ENCODE data around the gene SNX24. TPM values are rescaled to one million over a fixed set of nuclear protein-coding genes. Genes with fewer than 3 reads are reported as not detected.
A peak's percentile ranks its signal among the peaks of the same experiment; 100 is the strongest.

SNX24 gene
- total RNA-seq, 4 donors from 2014 or later = 12.5 to 16.4 (median 13.9) TPM

GRCh38 chr5:122937914-122938313, 92.5 kb downstream of the SNX24 start:
- intact Hi-C loops (cut with DNase I) = no loop called here
- DNase-seq (ENCODE audit: extremely low spot score) = no peak
- Histone ChIP-seq H3K9me3 (no peaks in the 10 kb centered on the region), H3K36me3 (no peaks in the 10 kb centered on the region), H3K4me3 (no peak overlapping the region), H3K4me1 (peaks cover 9 to 26% (median 22%) of the 10 kb centered on the region in 4 donors), H3K27ac (replicated peaks in 1 of 4) (no peak overlapping the region), H3K27me3 (no peaks in the 10 kb centered on the region)
- WGBS = 47% methylated on average over 3 of the region's 4 CpGs
- TF ChIP-seq EP300 (IDR thresholded peaks at IDR 0.05) (no peak), POLR2AphosphoS5 (IDR thresholded peaks at IDR 0.05) (peak in 1 of 2 donors; percentile 11)

- H3K27ac ChIP-seq (replicated peaks in 1 of 4) = no peak overlapping the region
- WGBS = 99% methylated on average over 3 of the region's 3 CpGs
- intact Hi-C loops (cut with DNase I) = no loop called here
Observed at GRCh38 chr5:122940890-122941289, 95.5 kb downstream of the SNX24 start.

GRCh38 chr5:122941737-122942136, 96.3 kb downstream of the SNX24 start:
- WGBS = 91% methylated on average over 2 of the region's 2 CpGs
- H3K27ac ChIP-seq (replicated peaks in 1 of 4) = no peak overlapping the region
- H3K4me3 ChIP-seq = no peak overlapping the region
- no peak for DNase-seq (ENCODE audit: extremely low spot score)
- no peaks in the 10 kb centered on the region for H3K9me3 ChIP-seq
- intact Hi-C loops (cut with DNase I) = no loop called here
- H3K36me3 ChIP-seq = no peaks in the 10 kb centered on the region
- TF ChIP-seq POLR2A (IDR thresholded peaks at IDR 0.05; ENCODE audit: low read depth) (no peak), CTCF (IDR thresholded peaks at IDR 0.05) (no peak), POLR2AphosphoS5 (IDR thresholded peaks at IDR 0.05) (no peak), EP300 (IDR thresholded peaks at IDR 0.05) (no peak)
- H3K4me1 ChIP-seq = peaks cover 9 to 26% (median 22%) of the 10 kb centered on the region in 4 donors
- H3K27me3 ChIP-seq = no peaks in the 10 kb centered on the region

More at GRCh38 chr5:122940890-122941289, 95.5 kb downstream of the SNX24 start:
- Histone ChIP-seq H3K36me3 (no peaks in the 10 kb centered on the region), H3K9me3 (no peaks in the 10 kb centered on the region), H3K4me3 (no peak overlapping the region), H3K4me1 (peaks cover 9 to 26% (median 24%) of the 10 kb centered on the region in 4 donors), H3K27me3 (no peaks in the 10 kb centered on the region)
- TF ChIP-seq POLR2AphosphoS5 (IDR thresholded peaks at IDR 0.05) (no peak), POLR2A (IDR thresholded peaks at IDR 0.05; ENCODE audit: low read depth) (no peak), EP300 (IDR thresholded peaks at IDR 0.05) (no peak), CTCF (IDR thresholded peaks at IDR 0.05) (no peak)
- DNase-seq (ENCODE audit: extremely low spot score) = no peak

- Histone ChIP-seq H3K27ac (replicated peaks in 1 of 4) (no peak overlapping the region), H3K27me3 (no peaks in the 10 kb centered on the region), H3K4me3 (no peak overlapping the region), H3K36me3 (no peaks in the 10 kb centered on the region), H3K9me3 (no peaks in the 10 kb centered on the region), H3K4me1 (peaks cover 9 to 25% (median 22%) of the 10 kb centered on the region in 4 donors)
- intact Hi-C loops (cut with DNase I) = no loop called here
- DNase-seq (ENCODE audit: extremely low spot score) = no peak
- TF ChIP-seq POLR2A (IDR thresholded peaks at IDR 0.05; ENCODE audit: low read depth) (no peak), POLR2AphosphoS5 (IDR thresholded peaks at IDR 0.05) (no peak), EP300 (IDR thresholded peaks at IDR 0.05) (no peak), CTCF (IDR thresholded peaks at IDR 0.05) (no peak)
- WGBS = 45% methylated on average over 8 of the region's 8 CpGs
Observed at GRCh38 chr5:122942164-122942914, 96.9 kb downstream of the SNX24 start.

- no peak for TF ChIP-seq POLR2A (IDR thresholded peaks at IDR 0.05; ENCODE audit: low read depth)
- TF ChIP-seq EP300 (IDR thresholded peaks at IDR 0.05) = no peak
- no peak for TF ChIP-seq CTCF (IDR thresholded peaks at IDR 0.05)
- intact Hi-C loops (cut with DNase I) = no loop called here
- no peak for DNase-seq (ENCODE audit: extremely low spot score)
- H3K4me3 ChIP-seq = no peak overlapping the region
- WGBS = 71% methylated on average over 6 of the region's 7 CpGs
- H3K9me3 ChIP-seq = no peaks in the 10 kb centered on the region
- H3K27me3 ChIP-seq = no peaks in the 10 kb centered on the region
- no peak overlapping the region for H3K27ac ChIP-seq (replicated peaks in 1 of 4)
- H3K36me3 ChIP-seq = peaks cover 0 to under 1% (median under 1%) of the 10 kb centered on the region in 4 donors
- peaks cover 2 to 17% (median 15%) of the 10 kb centered on the region in 4 donors for H3K4me1 ChIP-seq
Observed at GRCh38 chr5:122943050-122943698, 97.8 kb downstream of the SNX24 start.

Measured in esophagus muscularis mucosa (tissue), 4 donors.